ENCODE results near the gene CDK2AP2. TPM values are rescaled to one million over a fixed set of nuclear protein-coding genes. Genes with fewer than 3 reads are reported as not detected.

Gene CDK2AP2
- total RNA-seq, 6 donors from 2014 or later = 36.7 to 119 (median 89.0) TPM

DNA sequence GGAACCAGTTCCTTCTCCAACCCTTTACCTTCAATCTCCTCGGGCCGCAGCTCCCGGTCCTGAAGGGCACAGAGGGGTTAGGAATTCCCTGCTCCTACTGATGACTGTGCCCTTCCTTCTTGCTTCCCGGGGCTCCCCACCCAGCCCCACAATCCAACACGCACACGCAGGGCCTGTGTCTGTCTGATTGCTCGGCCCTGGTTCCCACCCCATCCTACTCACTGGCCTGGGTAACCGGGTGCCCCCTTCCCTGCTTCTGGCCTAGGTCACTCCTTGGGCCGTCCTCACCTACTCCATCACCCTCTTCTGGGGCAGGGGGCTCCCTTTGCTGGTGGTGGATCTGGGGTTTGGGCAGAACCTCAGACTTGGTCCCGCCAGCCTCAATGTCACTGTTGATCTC is 14.0 kb upstream of the CDK2AP2 start:
- Histone ChIP-seq H3K9me3 (no peaks in the 10 kb centered on the region), H3K36me3 (no peaks in the 10 kb centered on the region), H3K27me3 (no peaks in the 10 kb centered on the region), H3K27ac (no peak overlapping the region), H3K4me3 (no peak overlapping the region), H3K4me1 (no peaks in the 10 kb centered on the region)
- ATAC-seq (ENCODE audit: low FRiP score in 2 of 2) = no peak
- 82 to 90% methylated on average over 10 of the region's 10 CpGs for WGBS, 2 donors
- TF ChIP-seq EP300 (IDR thresholded peaks at IDR 0.05) (no peak), POLR2AphosphoS5 (IDR thresholded peaks at IDR 0.05) (no peak), POLR2A (IDR thresholded peaks at IDR 0.05) (no peak)
- TF ChIP-seq, protein P1, sequence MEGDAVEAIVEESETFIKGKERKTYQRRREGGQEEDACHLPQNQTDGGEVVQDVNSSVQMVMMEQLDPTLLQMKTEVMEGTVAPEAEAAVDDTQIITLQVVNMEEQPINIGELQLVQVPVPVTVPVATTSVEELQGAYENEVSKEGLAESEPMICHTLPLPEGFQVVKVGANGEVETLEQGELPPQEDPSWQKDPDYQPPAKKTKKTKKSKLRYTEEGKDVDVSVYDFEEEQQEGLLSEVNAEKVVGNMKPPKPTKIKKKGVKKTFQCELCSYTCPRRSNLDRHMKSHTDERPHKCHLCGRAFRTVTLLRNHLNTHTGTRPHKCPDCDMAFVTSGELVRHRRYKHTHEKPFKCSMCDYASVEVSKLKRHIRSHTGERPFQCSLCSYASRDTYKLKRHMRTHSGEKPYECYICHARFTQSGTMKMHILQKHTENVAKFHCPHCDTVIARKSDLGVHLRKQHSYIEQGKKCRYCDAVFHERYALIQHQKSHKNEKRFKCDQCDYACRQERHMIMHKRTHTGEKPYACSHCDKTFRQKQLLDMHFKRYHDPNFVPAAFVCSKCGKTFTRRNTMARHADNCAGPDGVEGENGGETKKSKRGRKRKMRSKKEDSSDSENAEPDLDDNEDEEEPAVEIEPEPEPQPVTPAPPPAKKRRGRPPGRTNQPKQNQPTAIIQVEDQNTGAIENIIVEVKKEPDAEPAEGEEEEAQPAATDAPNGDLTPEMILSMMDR (IDR thresholded peaks at IDR 0.05) = no peak
- DNase-seq = no peak

DNA sequence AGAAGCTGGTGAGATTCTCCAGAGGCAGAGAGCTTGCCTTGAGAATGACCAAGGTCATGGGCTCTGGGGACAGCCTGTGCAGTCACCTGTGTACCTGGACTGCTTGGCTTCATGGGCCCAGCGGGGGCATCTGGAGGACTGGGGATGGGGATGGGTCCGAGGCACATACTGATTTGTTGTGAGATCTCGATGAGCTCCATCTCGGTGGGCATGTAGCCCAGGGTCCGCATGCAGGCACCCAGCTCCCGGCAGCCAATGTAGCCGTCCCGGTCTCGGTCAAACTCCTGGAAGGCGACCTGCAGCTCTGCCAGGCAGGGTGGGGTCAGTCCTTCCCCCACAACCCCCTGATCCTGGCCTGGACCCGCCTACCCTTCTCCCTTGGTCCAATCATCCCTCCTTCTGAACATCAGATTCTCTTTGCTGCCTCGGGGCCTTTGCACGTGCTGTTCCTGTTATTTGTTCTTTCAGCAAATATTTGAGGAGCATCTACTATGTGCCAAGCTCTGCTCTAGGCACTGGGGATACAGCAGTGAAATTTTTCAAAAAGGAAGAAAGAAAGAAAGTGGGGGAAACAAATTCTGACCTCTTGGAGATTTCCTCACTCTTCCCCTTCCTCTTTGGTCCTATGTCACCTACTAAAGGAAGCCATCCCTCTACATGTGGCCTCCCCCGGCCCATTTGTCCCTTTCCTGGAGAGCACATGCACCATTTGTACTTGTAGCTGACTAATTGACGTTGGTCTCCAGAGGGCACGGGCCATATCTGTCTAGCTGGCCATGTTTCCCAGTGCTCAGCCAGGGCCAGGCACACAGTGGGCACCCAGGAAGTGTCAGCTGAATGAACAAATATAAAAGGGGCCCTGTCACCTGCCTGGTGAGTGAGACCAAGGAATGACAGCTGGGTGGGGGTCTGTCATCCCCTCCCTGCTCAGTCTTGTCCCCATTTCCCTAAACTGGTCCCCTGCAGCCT is 13.2 kb upstream of the CDK2AP2 start:
- no peak for TF ChIP-seq POLR2A (IDR thresholded peaks at IDR 0.05)
- TF ChIP-seq, protein P1 (IDR thresholded peaks at IDR 0.05) = no peak
- no peak for TF ChIP-seq POLR2AphosphoS5 (IDR thresholded peaks at IDR 0.05)
- no peak for TF ChIP-seq EP300 (IDR thresholded peaks at IDR 0.05)
- ATAC-seq (ENCODE audit: low FRiP score in 2 of 2) (no peak), DNase-seq (no peak)
- Histone ChIP-seq H3K36me3 (no peaks in the 10 kb centered on the region), H3K27ac (no peak overlapping the region), H3K4me3 (no peak overlapping the region), H3K4me1 (no peaks in the 10 kb centered on the region), H3K27me3 (no peaks in the 10 kb centered on the region), H3K9me3 (no peaks in the 10 kb centered on the region)
- 84 to 91% methylated on average over 14 to 16 of the region's 16 CpGs for WGBS, 2 donors

DNA sequence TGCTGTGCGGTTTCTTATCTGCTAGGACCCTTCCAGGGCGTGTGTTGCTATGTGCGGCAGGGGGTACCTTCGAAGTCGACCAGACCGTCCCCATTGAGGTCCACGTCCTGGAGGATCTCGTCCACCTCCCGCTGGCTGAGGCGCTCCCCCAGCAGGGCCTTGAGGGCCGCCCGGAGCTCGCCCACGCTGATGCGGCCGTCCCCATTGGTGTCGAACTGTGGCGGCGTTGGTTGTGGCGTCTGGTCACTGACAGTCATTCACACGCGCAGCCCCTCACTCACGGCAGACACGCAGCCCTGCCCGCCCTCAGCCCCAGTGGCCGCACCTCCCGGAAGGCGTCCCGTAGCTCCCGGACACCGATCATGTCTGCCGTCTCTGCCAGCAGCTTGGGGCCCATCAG is 11.8 kb upstream of the CDK2AP2 start:
- no peak overlapping the region for H3K4me3 ChIP-seq
- H3K27me3 ChIP-seq = no peaks in the 10 kb centered on the region
- 92% methylated on average over 22 to 31 of the region's 32 CpGs for WGBS, 2 donors
- no peak for DNase-seq
- no peaks in the 10 kb centered on the region for H3K9me3 ChIP-seq
- TF ChIP-seq POLR2AphosphoS5 (IDR thresholded peaks at IDR 0.05) = no peak
- TF ChIP-seq, protein P1 (IDR thresholded peaks at IDR 0.05) = no peak
- TF ChIP-seq POLR2A (IDR thresholded peaks at IDR 0.05) = no peak
- TF ChIP-seq EP300 (IDR thresholded peaks at IDR 0.05) = no peak
- no peak overlapping the region for H3K27ac ChIP-seq
- no peaks in the 10 kb centered on the region for H3K36me3 ChIP-seq
- no peaks in the 10 kb centered on the region for H3K4me1 ChIP-seq
- ATAC-seq (ENCODE audit: low FRiP score in 2 of 2) = no peak

DNA sequence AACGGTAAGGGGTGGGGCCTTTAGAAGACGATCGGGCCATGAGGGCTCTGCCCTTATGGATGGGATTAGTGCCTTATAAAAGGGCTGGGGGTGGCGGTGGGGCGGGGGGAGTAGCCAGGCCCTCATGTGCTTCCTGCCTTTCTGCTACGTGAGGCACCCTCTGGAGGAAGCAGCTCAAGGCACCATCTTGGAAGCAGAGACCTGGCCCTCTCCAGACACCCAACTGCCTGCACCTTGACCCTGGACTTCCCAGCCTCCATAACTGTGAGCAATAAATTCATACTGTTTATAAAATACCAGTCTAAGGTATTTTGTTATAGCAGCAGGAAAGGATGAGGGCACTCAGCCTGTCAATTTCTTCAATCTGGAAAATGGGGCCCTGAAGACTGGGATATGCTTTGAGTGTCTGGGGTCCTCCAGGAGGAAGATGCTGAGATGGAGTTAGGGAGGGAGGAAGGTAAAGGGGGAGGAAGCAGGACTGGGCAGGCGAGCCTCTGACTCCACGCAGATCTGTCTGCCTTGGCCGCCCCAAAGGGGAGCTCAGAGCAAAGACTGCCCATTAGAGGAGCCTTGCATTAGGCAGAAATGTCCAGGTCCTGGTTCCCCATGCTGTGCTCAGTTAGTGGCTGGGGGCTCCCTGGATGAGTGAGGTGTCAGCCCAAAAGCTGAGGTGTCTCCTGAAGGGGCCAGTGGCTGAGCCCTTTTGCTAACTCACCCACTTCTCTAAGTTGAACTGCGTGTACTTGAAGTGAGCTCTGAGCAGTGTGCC is 10.0 kb upstream of the CDK2AP2 start:
- no peaks in the 10 kb centered on the region for H3K36me3 ChIP-seq
- H3K27ac ChIP-seq = no peak overlapping the region
- DNase-seq (no peak), ATAC-seq (ENCODE audit: low FRiP score in 2 of 2) (no peak)
- TF ChIP-seq EP300 (IDR thresholded peaks at IDR 0.05) (no peak), POLR2A (IDR thresholded peaks at IDR 0.05) (no peak), POLR2AphosphoS5 (IDR thresholded peaks at IDR 0.05) (no peak)
- TF ChIP-seq, protein P1 (IDR thresholded peaks at IDR 0.05) = no peak
- no peaks in the 10 kb centered on the region for H3K9me3 ChIP-seq
- H3K4me3 ChIP-seq = no peak overlapping the region
- H3K4me1 ChIP-seq = no peaks in the 10 kb centered on the region
- no peaks in the 10 kb centered on the region for H3K27me3 ChIP-seq
- WGBS, 2 donors = 78 to 88% methylated on average over 6 to 10 of the region's 10 CpGs

All from upper lobe of left lung (tissue), 6 donors.